HG03097 (cell line): ENCODE data around the gene CES3.

Experiments used
- ATAC-seq: cut with Tn5 transposase; IDR thresholded peaks from one replicate; pipeline ENCODE4 v1.9.1; 2021; ENCODE audit not compliant: unreplicated experiment, low FRiP score

The CES3 gene

GRCh38 chr16:66961065-66961744 lies at the start of gene CES3:
Gene CES3 (plus strand): TSS chr16:66961266. CDS start chr16:66961308, 42 bp downstream.
- ATAC-seq, result no peak

GRCh38 chr16:66911801-66912200 lies 49.3 kb upstream of the CES3 start:
- no peak for ATAC-seq

DNA sequence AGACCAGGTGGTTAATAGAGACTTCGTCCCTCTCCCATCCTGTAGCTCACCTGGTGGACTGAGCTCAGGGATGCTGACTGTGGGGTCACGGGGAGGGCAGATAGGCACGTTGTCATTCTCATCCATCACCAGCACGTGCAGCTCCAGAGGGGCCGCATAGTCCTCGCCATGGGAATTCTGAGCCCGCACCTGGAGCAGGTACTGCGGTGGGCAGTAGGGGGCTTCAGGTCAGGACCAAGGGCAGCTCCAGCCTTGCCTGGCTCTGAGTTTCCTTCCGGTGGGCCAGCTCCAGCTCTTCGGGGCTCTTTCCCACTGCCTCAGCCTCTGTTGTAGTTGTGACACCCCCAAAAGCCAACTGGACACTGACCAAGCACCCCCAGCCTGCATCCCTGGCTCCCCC lies 48.0 kb upstream of the CES3 start:
- ATAC-seq, result no peak

DNA sequence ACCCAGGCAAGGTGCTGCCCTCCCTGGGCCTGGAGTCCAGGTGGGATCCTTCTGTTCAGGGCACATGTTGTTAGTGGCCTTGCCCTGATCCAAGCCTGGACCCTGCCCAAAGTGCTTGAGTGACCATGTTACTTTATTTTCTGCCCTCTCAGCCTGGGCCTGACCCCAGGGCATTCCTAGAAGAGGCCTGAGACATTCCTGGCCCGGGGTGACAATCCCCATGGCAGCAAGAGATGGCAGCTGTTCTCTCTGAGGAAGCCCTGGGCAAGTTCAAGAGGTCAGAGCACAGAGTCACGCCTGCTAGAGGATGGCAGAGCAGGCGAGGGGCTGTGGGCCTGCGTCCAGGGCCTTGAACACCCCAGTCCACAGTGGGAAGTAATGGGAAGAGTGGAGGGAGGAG lies 47.4 kb upstream of the CES3 start:
- ATAC-seq, result no peak

GRCh38 chr16:66914541-66914940 lies 46.5 kb upstream of the CES3 start:
- no peak for ATAC-seq

DNA sequence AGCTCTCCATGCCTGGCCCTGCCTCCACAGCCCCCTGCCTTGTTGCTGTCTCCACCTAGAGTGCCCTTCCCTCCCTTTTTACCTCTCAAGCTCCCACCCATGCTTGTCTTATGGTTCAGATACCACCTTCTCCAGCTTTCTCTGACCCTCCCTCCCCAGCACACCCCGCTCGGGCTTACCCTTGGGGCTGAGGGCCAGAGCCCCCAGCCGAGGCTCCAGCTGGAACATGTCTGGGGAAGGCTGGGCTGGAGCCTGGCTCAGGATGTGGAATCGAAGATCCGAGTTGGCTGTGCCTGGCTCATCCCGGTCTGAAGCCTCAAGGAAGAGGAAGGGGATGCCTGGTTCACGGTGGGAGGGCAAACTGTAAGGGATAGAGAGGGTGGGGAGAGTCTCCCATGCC lies 46.0 kb upstream of the CES3 start:
- ATAC-seq, result no peak

- ATAC-seq, result no peak
Measured at GRCh38 chr16:66916518-66916917, 44.5 kb upstream of the CES3 start.

GRCh38 chr16:66917741-66918140 lies 43.3 kb upstream of the CES3 start:
- no peak for ATAC-seq

DNA sequence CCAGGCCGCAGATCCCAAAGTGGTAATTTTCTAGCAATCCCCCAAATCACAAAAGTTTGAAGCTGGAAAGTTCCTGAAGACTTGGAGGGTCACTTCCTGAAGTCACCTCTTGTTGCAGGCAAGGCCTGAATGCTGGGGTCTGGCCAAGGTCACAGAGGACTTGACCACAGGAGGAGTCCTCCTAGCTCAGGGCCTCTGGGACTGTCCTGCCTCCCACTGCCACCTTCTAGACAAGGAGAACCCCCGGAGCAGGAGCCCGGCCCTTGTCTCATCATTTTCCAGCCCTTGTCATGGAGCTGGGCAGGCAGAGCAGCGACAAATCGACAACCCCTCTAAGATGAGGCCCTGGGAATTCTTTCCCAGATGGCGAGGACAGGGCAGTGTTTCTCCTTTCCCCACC lies 42.7 kb upstream of the CES3 start:
- ATAC-seq, result no peak

DNA sequence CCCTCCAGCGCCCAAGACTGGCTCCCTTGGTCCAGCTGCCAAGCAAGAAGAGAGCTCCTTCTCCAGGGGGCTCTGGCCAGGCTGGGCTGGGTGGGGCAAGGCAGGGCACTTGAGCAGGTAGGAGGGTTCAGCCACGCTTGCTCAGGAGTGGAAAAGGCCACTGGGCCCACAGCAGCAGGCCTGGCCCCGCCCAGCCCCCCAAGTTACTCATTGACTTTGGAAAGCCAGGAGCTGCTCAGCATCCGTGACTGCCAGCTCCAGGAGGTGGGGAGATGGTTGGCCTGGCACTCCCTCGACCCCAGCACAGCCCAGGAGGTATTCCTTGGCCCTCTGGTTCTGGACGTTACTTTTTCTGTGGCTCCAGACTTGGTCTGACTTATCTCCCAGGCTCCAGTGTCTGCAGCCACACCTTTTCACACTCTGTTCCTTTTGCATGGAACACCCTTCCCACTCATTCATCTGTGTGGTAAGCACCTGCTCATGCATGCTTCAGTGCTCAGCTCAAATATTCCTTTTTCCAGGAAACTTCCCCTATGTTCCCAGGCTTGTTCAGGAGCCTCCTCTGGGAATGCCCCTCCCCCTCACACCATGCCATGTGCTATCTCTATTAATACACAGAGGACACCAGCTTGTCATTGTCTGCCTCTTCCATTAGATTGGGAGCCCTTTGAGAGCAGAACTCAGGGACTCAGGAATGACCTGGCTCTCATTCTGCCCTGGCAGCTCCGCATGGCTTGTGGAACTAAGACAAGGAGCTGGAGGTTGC lies 42.1 kb upstream of the CES3 start, which contains the start of gene CDH16:
TSS of gene CDH16 (minus strand) at position 83 of the 766 bp plus-strand sequence. CDS start 820 bp downstream, outside the sequence.
- ATAC-seq, result no peak

DNA sequence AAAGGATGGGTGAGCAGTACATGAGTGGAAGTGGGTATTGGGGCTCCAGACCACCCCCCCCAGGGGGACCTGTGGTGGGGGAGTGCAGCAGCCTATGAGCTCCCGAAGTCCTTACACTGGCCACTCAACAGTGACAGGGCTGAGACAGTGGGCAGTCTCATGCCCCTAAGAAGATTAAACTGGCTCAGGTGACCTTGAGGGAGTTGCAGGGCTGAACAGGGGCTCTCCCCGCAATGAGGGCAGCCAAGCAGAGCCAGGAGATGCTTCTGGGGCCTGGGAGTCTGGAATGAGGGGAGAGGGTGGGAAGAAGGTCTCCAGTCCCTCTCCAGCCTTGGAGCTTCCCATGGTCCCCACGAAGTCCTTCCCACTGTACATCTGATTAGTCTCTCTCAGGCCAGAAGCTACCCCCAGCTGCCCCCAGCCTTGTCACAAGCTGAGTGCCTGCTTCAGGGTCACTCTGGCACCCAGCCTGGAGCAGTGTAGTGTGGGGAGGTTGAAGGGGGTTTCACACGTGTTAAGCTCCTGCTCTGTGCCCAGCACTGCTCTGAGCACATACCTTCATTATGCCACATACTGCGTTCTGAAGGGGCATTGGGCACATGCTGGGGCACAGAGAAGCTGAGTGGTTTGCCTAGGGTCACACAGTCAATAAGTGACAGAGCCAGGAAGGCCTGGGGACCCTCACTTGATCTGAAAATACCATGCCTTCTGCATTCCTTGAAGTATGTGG lies 41.3 kb upstream of the CES3 start:
- ATAC-seq, result no peak

DNA sequence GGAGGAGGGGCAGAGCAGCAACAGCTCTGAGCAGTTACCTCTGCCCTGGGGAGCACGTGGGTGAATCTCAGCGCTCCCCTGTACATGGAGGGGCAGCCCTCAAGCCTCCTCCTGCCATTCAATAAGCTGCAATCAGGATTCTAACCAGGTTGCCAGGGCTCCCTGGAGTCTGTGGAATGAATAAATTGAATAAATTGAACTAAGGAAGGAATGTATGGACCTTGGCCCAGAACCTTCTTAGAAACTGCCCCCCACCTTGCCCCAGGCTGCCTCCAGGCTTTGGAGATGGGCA lies 40.8 kb upstream of the CES3 start:
- no peak for ATAC-seq

- no peak for ATAC-seq
Measured at GRCh38 chr16:66920924-66921680, 40.0 kb upstream of the CES3 start.

- no peak for ATAC-seq
Measured at GRCh38 chr16:66921729-66922450, 39.2 kb upstream of the CES3 start.

GRCh38 chr16:66923247-66923731 lies 37.8 kb upstream of the CES3 start:
- no peak for ATAC-seq

- ATAC-seq, result no peak
Measured at GRCh38 chr16:66923866-66924265, 37.2 kb upstream of the CES3 start.

GRCh38 chr16:66924527-66925321 lies 36.3 kb upstream of the CES3 start:
- no peak for ATAC-seq

DNA sequence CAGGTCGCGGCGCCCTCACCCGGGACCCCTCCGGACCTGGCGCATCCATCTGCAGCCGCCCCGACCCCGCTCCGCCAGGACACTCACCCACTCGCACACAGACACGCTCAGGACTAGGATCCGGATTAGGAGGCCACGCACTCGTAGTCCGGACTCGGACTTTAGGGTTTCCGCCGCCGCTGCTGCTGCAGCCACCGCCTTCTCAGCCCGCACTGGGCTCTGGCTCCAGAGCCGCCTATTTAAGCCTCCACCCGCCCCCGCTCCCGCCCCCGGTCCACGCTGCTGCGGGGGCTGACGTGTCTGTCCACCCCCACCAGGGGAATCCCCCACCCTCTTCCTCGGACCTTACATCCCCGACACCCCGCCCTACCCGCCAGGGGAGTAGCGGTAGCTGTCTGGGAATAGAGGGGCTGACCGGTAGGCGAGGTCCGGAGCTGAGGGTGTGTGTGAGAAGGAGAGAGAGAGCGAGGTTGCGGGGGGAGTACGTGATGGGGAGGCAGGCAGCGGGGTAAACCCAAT lies 35.7 kb upstream of the CES3 start, which contains the start of gene RRAD:
TSS of gene RRAD (minus strand) at position 214 of the 519 bp plus-strand sequence. CDS start 356 bp downstream, outside the sequence.
- no peak for ATAC-seq
